GM21528 (cell line): ENCODE data around the gene HNF4A.

Experiments used
- ATAC-seq: cut with Tn5 transposase; IDR thresholded peaks from one replicate; pipeline ENCODE4 v1.9.1; 2021; ENCODE audit warnings: mild to moderate bottlenecking, moderate library complexity; ENCODE audit not compliant: unreplicated experiment, low FRiP score

The HNF4A gene

DNA sequence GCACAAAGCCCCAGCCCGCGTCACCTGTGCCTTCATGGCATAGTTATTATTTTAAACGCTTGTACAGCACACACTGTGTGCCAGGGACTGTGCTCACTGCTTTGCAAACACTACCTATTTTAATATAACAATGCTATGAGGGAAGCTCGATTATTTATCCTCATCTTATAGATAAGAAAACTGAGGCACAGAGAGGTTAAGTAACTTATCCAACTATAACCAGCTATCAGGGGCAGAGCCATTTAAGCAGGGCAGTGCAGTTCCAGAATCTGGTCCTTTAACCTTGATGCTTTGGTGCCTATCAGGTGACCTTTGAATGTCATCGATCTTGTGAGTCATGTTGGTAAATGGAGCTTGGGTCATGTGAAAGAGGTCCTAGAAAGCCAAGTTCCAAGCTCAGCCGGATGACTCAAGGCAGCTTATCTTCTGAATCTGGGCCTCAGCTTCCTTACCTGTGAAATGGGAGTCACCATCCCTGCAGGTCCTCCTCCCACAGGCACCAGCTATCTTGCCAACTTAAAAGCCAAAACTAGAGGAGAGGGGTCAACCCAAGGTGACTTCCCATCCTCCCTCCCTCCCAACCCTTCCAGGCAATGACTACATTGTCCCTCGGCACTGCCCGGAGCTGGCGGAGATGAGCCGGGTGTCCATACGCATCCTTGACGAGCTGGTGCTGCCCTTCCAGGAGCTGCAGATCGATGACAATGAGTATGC, 63.8 kb downstream of the HNF4A start:
- no peak for ATAC-seq

DNA sequence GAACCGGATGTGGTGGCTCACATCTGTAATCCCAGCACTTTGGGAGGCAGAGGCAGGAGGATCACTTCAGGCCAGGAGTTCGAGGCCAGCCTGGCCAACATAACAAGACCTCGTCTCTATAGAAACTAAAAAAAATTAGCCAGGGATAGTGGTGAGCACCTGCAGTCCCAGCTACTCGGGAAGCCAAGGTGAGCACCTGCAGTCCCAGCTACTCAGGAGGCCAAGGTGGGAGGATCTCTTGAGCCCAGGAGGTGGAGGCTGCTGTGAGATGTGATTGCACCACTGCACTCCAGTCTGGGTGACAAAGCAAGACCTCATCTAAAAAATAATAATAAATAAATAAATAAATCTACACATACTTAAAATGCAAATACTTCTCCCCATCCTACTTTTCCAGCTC, 65.0 kb downstream of the HNF4A start:
- no peak for ATAC-seq

DNA sequence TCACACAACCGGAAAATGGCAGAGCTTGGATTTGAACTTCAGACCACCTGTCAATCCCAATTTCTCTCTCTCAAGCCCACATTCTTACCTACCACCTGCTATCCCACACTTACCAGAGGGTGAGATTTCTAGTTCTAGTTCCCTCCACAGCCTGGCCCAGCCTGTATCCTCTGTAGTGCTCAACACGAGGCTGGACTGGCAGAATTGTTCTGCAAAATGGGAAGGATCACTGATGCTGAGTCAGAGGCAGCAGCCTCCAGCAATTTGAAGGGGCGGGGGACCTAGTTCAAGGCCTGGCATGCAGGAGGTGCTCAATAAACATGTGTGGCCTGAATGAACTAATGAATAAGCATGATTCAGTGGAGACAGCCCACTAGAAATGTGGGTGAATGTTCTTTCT, 66.6 kb downstream of the HNF4A start:
- ATAC-seq = no peak

GRCh38 chr20:44423480-44423879, 68.0 kb downstream of the HNF4A start:
- ATAC-seq = no peak

DNA sequence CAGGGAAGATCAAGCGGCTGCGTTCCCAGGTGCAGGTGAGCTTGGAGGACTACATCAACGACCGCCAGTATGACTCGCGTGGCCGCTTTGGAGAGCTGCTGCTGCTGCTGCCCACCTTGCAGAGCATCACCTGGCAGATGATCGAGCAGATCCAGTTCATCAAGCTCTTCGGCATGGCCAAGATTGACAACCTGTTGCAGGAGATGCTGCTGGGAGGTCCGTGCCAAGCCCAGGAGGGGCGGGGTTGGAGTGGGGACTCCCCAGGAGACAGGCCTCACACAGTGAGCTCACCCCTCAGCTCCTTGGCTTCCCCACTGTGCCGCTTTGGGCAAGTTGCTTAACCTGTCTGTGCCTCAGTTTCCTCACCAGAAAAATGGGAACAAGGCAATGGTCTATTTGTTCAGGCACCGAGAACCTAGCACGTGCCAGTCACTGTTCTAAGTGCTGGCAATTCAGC, 68.6 kb downstream of the HNF4A start:
- ATAC-seq = no peak

GRCh38 chr20:44425923-44426322, 70.4 kb downstream of the HNF4A start:
- ATAC-seq = no peak

DNA sequence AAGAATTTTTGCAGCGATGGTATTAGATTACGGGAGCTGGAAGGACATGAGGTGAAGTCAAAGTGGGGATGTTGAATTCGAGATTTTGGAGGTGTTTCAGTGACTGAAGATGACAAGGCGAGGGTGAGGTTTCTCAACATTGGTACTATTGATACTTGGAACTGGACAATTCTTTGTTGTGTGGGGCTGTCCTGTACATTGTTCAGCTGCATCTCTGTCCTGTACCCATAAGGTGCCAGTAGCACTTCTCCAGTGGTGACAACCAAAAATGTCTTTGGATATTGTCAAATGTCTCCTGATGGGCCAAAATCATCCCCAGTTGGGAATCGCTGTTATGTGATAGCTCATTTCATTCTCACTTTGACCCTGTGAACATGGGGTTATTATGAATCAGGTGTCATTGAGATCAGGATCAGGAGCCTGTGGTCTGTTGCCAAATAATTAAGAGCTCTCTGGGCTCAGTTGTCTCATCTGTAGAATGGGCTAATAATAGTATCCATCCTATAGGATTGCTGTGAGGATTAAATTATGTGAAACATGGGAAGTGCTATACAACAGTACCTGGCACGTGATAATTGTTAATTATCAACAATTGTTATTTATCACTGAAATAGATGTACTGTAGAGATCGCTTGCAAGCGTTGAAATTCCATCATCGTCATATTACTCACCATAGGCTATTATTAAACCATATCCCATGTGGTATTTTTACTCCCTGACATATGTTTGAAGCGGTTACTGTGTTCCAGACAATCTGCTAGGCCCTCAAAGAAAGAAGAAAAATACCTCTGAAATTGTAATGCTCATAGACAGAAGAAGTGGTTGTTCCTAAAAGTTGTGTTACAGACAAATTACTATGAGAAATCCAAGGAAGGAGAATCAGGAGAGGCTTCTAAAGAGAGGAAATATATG, 71.6 kb downstream of the HNF4A start:
- ATAC-seq = no peak

- no peak for ATAC-seq
These were observed 72.3 kb downstream of the HNF4A start for GRCh38 chr20:44427804-44428173.

DNA sequence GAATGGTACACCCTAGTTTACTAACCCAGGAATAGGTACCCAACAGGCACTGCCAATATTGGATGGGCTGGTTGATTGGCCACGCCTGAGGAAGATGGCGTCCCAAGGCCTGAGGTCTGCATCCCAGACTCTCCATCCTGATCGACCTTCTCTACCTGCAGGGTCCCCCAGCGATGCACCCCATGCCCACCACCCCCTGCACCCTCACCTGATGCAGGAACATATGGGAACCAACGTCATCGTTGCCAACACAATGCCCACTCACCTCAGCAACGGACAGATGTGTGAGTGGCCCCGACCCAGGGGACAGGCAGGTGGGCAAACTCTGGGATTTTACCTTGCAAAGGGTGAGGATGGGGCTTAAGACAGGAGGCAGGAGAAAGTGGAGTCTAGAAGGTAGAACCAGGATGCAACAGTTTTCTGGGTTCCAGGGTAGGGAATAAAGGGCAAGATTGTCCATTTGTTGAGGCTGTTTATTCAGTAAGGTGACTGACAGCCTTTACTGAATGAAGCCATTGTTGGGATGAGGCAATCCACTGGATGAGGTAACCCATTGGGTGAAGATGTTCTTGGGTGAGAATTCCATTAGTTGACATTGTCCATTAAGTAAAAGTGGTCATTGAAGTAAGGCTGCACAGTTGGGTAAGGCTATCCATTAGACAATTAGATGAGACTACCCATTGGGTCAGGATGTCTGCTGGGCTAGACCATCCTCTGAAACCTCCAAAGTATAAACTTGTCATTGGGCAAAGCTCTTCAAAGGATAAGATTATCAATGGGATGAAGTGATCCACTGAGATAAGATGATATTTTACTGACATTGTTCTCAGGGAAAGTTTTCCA, 72.9 kb downstream of the HNF4A start:
- ATAC-seq = no peak

GRCh38 chr20:44429017-44429339, 73.5 kb downstream of the HNF4A start:
- no peak for ATAC-seq

- no peak for ATAC-seq
These were observed 74.1 kb downstream of the HNF4A start for GRCh38 chr20:44429419-44430269.

- no peak for ATAC-seq
These were observed 75.0 kb downstream of the HNF4A start for GRCh38 chr20:44430270-44431065.

- ATAC-seq = no peak
These were observed 75.6 kb downstream of the HNF4A start for GRCh38 chr20:44431118-44431501.

DNA sequence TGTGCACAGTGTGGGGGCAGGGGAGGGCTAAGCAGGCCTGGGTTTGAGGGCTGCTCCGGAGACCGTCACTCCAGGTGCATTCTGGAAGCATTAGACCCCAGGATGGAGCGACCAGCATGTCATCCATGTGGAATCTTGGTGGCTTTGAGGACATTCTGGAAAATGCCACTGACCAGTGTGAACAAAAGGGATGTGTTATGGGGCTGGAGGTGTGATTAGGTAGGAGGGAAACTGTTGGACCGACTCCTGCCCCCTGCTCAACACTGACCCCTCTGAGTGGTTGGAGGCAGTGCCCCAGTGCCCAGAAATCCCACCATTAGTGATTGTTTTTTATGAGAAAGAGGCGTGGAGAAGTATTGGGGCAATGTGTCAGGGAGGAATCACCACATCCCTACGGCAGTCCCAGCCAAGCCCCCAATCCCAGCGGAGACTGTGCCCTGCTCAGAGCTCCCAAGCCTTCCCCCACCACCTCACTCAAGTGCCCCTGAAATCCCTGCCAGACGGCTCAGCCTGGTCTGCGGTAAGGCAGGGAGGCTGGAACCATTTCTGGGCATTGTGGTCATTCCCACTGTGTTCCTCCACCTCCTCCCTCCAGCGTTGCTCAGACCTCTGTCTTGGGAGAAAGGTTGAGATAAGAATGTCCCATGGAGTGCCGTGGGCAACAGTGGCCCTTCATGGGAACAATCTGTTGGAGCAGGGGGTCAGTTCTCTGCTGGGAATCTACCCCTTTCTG, 76.2 kb downstream of the HNF4A start:
- ATAC-seq = no peak

GRCh38 chr20:44432618-44433577, 77.4 kb downstream of the HNF4A start:
- no peak for ATAC-seq

GRCh38 chr20:44433751-44434538, 78.4 kb downstream of the HNF4A start:
- ATAC-seq = no peak
